Lower lobe of right lung (tissue), 2 donors: ENCODE data around the gene ILDR1. TPM values are rescaled to one million over a fixed set of nuclear protein-coding genes. Genes with fewer than 3 reads are reported as not detected.

Source experiments
- ATAC-seq, 2 donors: fragments of 200-7000 bp; cut with Tn5 transposase; one replicate each; pipeline ENCODE4 v1.9.1; 2020 to 2022; ENCODE audit warnings: mild to moderate bottlenecking in 2 of 2, moderate library complexity in 2 of 2
- DNase-seq: peaks from one replicate; pipeline ENCODE4 v3.0.0-alpha.2; 2020
- H3K27ac ChIP-seq: fragments of 200-600 bp; one replicate; pipeline ENCODE4 v1.8.0; 2022
- H3K27me3 ChIP-seq: fragments of 200-600 bp; one replicate; pipeline ENCODE4 v1.8.0; 2022; ENCODE audit warnings: low read depth
- H3K36me3 ChIP-seq: fragments of 200-600 bp; one replicate; pipeline ENCODE4 v1.8.0; 2022; ENCODE audit warnings: mild to moderate bottlenecking
- H3K4me1 ChIP-seq: fragments of 200-600 bp; one replicate; pipeline ENCODE4 v1.8.0; 2022
- H3K4me3 ChIP-seq: fragments of 200-600 bp; one replicate; pipeline ENCODE4 v1.8.0; 2022; ENCODE audit warnings: mild to moderate bottlenecking
- H3K9me3 ChIP-seq: fragments of 200-600 bp; one replicate; pipeline ENCODE4 v1.8.0; 2022
- intact Hi-C: fragments of 100-400 bp; cut with DNase I; formaldehyde crosslinking; loops from one replicate; pipeline ENCODE4 v1.11.0; 2022
- total RNA-seq: library from RNA; stranded (reverse); fragmentation: NEBNext Ultra II Directional; extraction: Animal tissue kit (Norgen Biotek cat#: 25700); gene quantifications from one replicate; pipeline ENCODE4 v1.2.1, GENCODE V29; 2021
- TF ChIP-seq, protein P1 (sequence below): fragments of 200-600 bp; IDR thresholded peaks from one replicate; pipeline ENCODE4 v1.8.0; 2022; ENCODE audit warnings: antibody characterized with exemption, mild to moderate bottlenecking
- donor health status: DM: no; HTN: yes; CAD: no; lungs with severe emphysema.

Gene ILDR1
- total RNA-seq, 1 donor from 2014 or later = 8.3 TPM

- intact Hi-C loops = no loop called here
- ATAC-seq (no peak), DNase-seq (no peak)
- Histone ChIP-seq H3K4me1 (no peaks in the 10 kb centered on the region), H3K9me3 (no peaks in the 10 kb centered on the region), H3K27me3 (peaks cover 4% of the 10 kb centered on the region), H3K4me3 (no peak overlapping the region), H3K27ac (no peak overlapping the region), H3K36me3 (no peaks in the 10 kb centered on the region)
- TF ChIP-seq, protein P1, sequence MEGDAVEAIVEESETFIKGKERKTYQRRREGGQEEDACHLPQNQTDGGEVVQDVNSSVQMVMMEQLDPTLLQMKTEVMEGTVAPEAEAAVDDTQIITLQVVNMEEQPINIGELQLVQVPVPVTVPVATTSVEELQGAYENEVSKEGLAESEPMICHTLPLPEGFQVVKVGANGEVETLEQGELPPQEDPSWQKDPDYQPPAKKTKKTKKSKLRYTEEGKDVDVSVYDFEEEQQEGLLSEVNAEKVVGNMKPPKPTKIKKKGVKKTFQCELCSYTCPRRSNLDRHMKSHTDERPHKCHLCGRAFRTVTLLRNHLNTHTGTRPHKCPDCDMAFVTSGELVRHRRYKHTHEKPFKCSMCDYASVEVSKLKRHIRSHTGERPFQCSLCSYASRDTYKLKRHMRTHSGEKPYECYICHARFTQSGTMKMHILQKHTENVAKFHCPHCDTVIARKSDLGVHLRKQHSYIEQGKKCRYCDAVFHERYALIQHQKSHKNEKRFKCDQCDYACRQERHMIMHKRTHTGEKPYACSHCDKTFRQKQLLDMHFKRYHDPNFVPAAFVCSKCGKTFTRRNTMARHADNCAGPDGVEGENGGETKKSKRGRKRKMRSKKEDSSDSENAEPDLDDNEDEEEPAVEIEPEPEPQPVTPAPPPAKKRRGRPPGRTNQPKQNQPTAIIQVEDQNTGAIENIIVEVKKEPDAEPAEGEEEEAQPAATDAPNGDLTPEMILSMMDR = no peak
These were observed 2.6 kb downstream of the ILDR1 start for GRCh38 chr3:122019493-122019892.

DNA sequence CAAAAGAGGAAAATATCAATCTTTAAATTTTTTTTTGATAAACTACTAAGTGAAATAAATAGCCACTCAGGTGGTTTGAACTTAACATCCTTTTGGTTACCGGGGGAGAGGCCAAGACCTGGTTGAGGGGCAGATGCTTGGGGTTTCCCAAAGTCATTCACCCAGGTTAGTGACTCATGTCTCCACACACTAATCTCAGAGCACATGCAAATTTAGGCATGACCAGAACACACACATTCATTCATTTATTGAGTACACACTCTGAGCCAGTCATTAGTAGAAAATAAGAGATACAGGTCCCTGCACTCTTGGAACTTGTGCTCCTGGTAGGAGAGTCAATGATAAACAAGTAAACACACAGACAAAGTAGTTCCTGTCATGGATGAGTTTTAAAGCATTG, 7.3 kb downstream of the ILDR1 start:
- no peak for ATAC-seq
- no peaks in the 10 kb centered on the region for H3K27me3 ChIP-seq
- H3K27ac ChIP-seq = no peak overlapping the region

GRCh38 chr3:122013448-122013925, 8.6 kb downstream of the ILDR1 start:
- TF ChIP-seq, protein P1 = no peak
- Histone ChIP-seq H3K9me3 (no peaks in the 10 kb centered on the region), H3K27me3 (no peaks in the 10 kb centered on the region), H3K36me3 (no peaks in the 10 kb centered on the region), H3K27ac (no peak overlapping the region), H3K4me3 (no peak overlapping the region), H3K4me1 (no peaks in the 10 kb centered on the region)
- intact Hi-C loops = no loop called here
- ATAC-seq (peak in 1 of 2 donors; percentile 62), DNase-seq (no peak)

More for the DNA sequence above, 7.3 kb downstream of the ILDR1 start:
- intact Hi-C loops = no loop called here
- Histone ChIP-seq H3K9me3 (no peaks in the 10 kb centered on the region), H3K4me1 (no peaks in the 10 kb centered on the region), H3K4me3 (no peak overlapping the region), H3K36me3 (no peaks in the 10 kb centered on the region)
- TF ChIP-seq, protein P1 = no peak
- DNase-seq = no peak

DNA sequence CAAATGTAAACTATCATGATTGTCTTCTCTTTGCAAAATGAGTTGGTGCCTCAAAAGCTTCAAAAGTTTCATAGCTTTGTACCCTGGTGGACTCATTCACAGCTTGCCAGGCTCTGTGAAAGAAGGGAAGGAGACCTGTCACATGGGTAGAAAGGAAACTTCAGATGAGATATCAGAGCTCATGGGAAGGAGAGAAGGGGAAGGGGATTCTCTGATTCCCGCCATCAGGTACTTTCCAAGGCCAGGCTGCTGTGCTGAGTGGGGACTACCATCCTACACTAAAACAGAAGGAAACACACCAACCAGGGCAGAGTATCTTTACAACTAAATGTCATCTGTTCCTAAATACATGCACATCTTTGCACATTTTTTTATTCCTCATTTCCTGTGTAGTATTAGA, 9.2 kb downstream of the ILDR1 start:
- Histone ChIP-seq H3K9me3 (no peaks in the 10 kb centered on the region), H3K4me3 (no peak overlapping the region), H3K4me1 (no peaks in the 10 kb centered on the region), H3K36me3 (no peaks in the 10 kb centered on the region), H3K27ac (no peak overlapping the region), H3K27me3 (no peaks in the 10 kb centered on the region)
- intact Hi-C loops = no loop called here
- ATAC-seq = no peak
- no peak for DNase-seq
- TF ChIP-seq, protein P1 = no peak

GRCh38 chr3:122011396-122011795, 10.7 kb downstream of the ILDR1 start:
- intact Hi-C loops = no loop called here
- TF ChIP-seq, protein P1 = no peak
- no peaks in the 10 kb centered on the region for H3K36me3 ChIP-seq
- no peaks in the 10 kb centered on the region for H3K27me3 ChIP-seq
- DNase-seq (no peak), ATAC-seq (no peak)
- H3K27ac ChIP-seq = no peak overlapping the region
- H3K4me3 ChIP-seq = no peak overlapping the region
- H3K4me1 ChIP-seq = no peaks in the 10 kb centered on the region
- H3K9me3 ChIP-seq = no peaks in the 10 kb centered on the region

DNA sequence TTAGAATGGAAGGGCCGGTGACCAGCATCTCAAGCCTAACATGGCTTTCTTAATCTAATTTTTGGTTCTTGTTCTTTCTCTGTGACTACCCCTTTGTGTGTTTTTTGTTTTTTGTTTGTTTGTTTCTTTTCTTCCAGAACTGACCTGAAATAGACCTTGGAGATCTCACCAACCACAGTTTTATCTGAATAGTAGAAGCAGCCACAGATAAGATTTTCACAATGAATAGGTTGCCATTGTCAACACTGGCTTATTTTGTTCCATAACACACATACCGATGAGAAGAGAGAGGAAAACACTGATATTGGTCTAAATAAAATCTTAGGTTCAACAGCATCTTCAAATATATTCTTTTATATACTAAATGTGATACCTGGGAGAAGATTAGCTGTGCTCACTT, 11.5 kb downstream of the ILDR1 start:
- H3K36me3 ChIP-seq = no peaks in the 10 kb centered on the region
- H3K4me3 ChIP-seq = no peak overlapping the region
- no peak overlapping the region for H3K27ac ChIP-seq
- DNase-seq = no peak
- no peaks in the 10 kb centered on the region for H3K9me3 ChIP-seq
- no peaks in the 10 kb centered on the region for H3K27me3 ChIP-seq
- ATAC-seq = no peak
- H3K4me1 ChIP-seq = no peaks in the 10 kb centered on the region
- intact Hi-C loops = no loop called here
- TF ChIP-seq, protein P1 = no peak
